ENCODE results near the gene SLC45A3. TPM values are rescaled to one million over a fixed set of nuclear protein-coding genes. Genes with fewer than 3 reads are reported as not detected.

Gene SLC45A3
- total and polyA plus RNA-seq, 2 of the 8 experiments (the other 6 are each of a cell fraction or from before 2014, with no cell fraction given), result 13.0 to 14.3 TPM

GRCh38 chr1:205627956-205628355, 52.4 kb downstream of the SLC45A3 start:
- no peak overlapping the region for H4K91ac ChIP-seq (replicated peaks; ENCODE audit: insufficient read length, low read length)
- H2BK120ac ChIP-seq (replicated peaks; ENCODE audit: low read depth, low read length), result no peak overlapping the region
- H3K23ac ChIP-seq (ENCODE audit: insufficient read length), result no peak overlapping the region
- no peak overlapping the region for H2BK15ac ChIP-seq (ENCODE audit: low read length)
- H3K4me3 ChIP-seq (ENCODE audit: extremely low read depth in 1 of 4, insufficient read depth in 2 of 4, low read depth in 3 of 4, low read length in 4 of 4), result no peak overlapping the region
- DNase-seq (ENCODE audit: low read depth in 1 of 2, low spot score in 2 of 2) (no peak), FAIRE-seq (no peak)
- H3K27ac ChIP-seq (ENCODE audit: low read depth, low read length), result no peak overlapping the region
- peaks cover 3% of the 10 kb centered on the region; the same call in 1 of the 2 replicates for H3K79me1 ChIP-seq (ENCODE audit: low read depth, low read length)
- no peak overlapping the region for H2AK5ac ChIP-seq (ENCODE audit: low read depth, low read length)
- no peak overlapping the region for H3K4ac ChIP-seq (replicated peaks; ENCODE audit: insufficient read length, low read depth, low read length)
- peaks cover 4 to 11% of the 10 kb centered on the region in 2 experiments for H4K20me1 ChIP-seq (replicated peaks in 1 of 2; ENCODE audit: control insufficient read depth in 1 of 2, insufficient read depth in 2 of 2, low read length in 2 of 2)
- H2BK12ac ChIP-seq (ENCODE audit: low read depth, low read length), result no peak overlapping the region
- no peaks in the 10 kb centered on the region for H3K27me3 ChIP-seq (replicated peaks in 1 of 4; ENCODE audit: control insufficient read depth in 3 of 4, extremely low read depth in 1 of 4, insufficient read depth in 3 of 4, low read length in 3 of 4)
- H3K79me2 ChIP-seq (ENCODE audit: control insufficient read depth in 1 of 2, insufficient read depth in 2 of 2, low read length in 2 of 2), result peaks cover 12 to 71% of the 10 kb centered on the region in 2 experiments
- no peak overlapping the region for H2BK5ac ChIP-seq (ENCODE audit: low read depth, low read length)
- H3K14ac ChIP-seq (ENCODE audit: insufficient read length), result no peak overlapping the region
- peaks cover 3 to 8% (median 6%) of the 10 kb centered on the region in 4 experiments; a peak in 6 of 8 replicates for H3K36me3 ChIP-seq (ENCODE audit: control insufficient read depth in 2 of 4, insufficient read depth in 4 of 4, low read length in 3 of 4)
- H4K8ac ChIP-seq (ENCODE audit: extremely low read depth, insufficient read depth, low read length), result no peak overlapping the region
- H3K4me1 ChIP-seq (replicated peaks in 1 of 4; ENCODE audit: control insufficient read depth in 3 of 4, insufficient read depth in 4 of 4, low read length in 3 of 4), result no peaks in the 10 kb centered on the region; a peak in 2 of 7 replicates
- no peak overlapping the region for H3K9ac ChIP-seq (replicated peaks in 1 of 4; ENCODE audit: extremely low read depth in 1 of 4, low read depth in 3 of 4, low read length in 3 of 4)
- H3K9me3 ChIP-seq (ENCODE audit: insufficient read depth in 2 of 2, low read depth in 1 of 2, low read length in 1 of 2), result no peaks in the 10 kb centered on the region
- H3K23me2 ChIP-seq (ENCODE audit: low read depth, low read length), result peaks cover 3% of the 10 kb centered on the region; the same call in 1 of the 2 replicates
- no peak overlapping the region for H3K56ac ChIP-seq (replicated peaks; ENCODE audit: insufficient read length, low read depth, low read length)
- H3K18ac ChIP-seq (ENCODE audit: extremely low read depth, low read length), result no peak overlapping the region
- ChIA-PET POLR2A (ENCODE audit: partially characterized antibody) (interaction anchor here (0.9 to 1.6 kb wide), 2 partner anchors 84 to 116 kb away, joined by 3 read pairs; no protein-coding TSS in a partner anchor), CTCF (ENCODE audit: partially characterized antibody) (interaction anchor here (0.6 to 19.2 kb wide), 4 partner anchors 30 to 91 kb away, joined by 3 to 282 read pairs (median 8); a partner anchor contains a TSS)
- H3K4me2 ChIP-seq (ENCODE audit: insufficient read depth in 1 of 2, low read depth in 2 of 2, low read length in 2 of 2), result no peak overlapping the region
- 90% methylated on average over 8 of the region's 8 CpGs; no CpG with 5 or more reads in 1 of the 2 experiments for WGBS, 2 experiments (ENCODE audit: extremely low coverage in 1 of 2, insufficient coverage in 1 of 2, insufficient read length in 1 of 2, insufficient replicate concordance in 2 of 2, low coverage in 1 of 2, low lambda C conversion rate in 2 of 2, missing lambda C conversion rate in 1 of 2)
- H4K5ac ChIP-seq (ENCODE audit: insufficient read length, low read depth, low read length), result no peak overlapping the region
- TF ChIP-seq BCL11A (IDR thresholded peaks at IDR 0.05; ENCODE audit: low read depth in 2 of 2, low read length in 2 of 2), result no peak
- no peak for TF ChIP-seq RAD21 (IDR thresholded peaks at IDR 0.05 in 1 of 2, conservative IDR thresholded peaks at IDR 0.05 in 1 of 2; ENCODE audit: low read depth in 2 of 2, low read length in 2 of 2)
- TF ChIP-seq HDAC6 (IDR thresholded peaks at IDR 0.05; ENCODE audit: low read depth, low read length), result no peak
- no peak for TF ChIP-seq MAX (IDR thresholded peaks at IDR 0.05)
- no peak for TF ChIP-seq GTF2F1 (IDR thresholded peaks at IDR 0.05; ENCODE audit: borderline replicate concordance, low read depth, low read length)
- TF ChIP-seq POU5F1 (IDR thresholded peaks at IDR 0.05; ENCODE audit: low read depth, low read length), result no peak
- no peak for TF ChIP-seq CHD1 (IDR thresholded peaks at IDR 0.05; ENCODE audit: low read depth, low read length)
- TF ChIP-seq HDAC2 (IDR thresholded peaks at IDR 0.05; ENCODE audit: borderline replicate concordance in 1 of 2, low read depth in 2 of 2, low read length in 2 of 2), result no peak
- TF ChIP-seq POLR2A (IDR thresholded peaks at IDR 0.05; ENCODE audit: control extremely low read depth in 1 of 2, low read depth in 2 of 2, low read length in 2 of 2), result no peak
- TF ChIP-seq CBX8 (IDR thresholded peaks at IDR 0.05; ENCODE audit: borderline replicate concordance, low read depth, low read length), result no peak
- no peak for TF ChIP-seq YY1 (IDR thresholded peaks at IDR 0.05; ENCODE audit: low read depth, low read length)
- no peak overlapping the region for H2AFZ ChIP-seq (ENCODE audit: low read length)
- no peak overlapping the region for H2BK20ac ChIP-seq (ENCODE audit: low read length)

Measured in H1 (cell line).